HepG2 (cell line): Measurements from ENCODE around the gene DDO. TPM values are rescaled to one million over a fixed set of nuclear protein-coding genes. Genes with fewer than 3 reads are reported as not detected.

Experiments
- ATAC-seq: fragments of 200-7000 bp; cut with Tn5 transposase; 3 replicates; pipeline ENCODE4 v1.9.1; 2020; ENCODE audit warnings: mild to moderate bottlenecking, moderate library complexity
- BruUV-seq: library from RNA; stranded (reverse); fragments of 400-500 nt; replicated peaks from 2 replicates; lab custom pipeline; 2021; lab: Mats Ljungman, UMichigan
- CTCF ChIA-PET: fragments of 300-600 bp; formaldehyde crosslinking; extraction: SDS; loops from one replicate; lab custom pipeline; 2021; ENCODE audit warnings: low total read pairs, inconsistent platforms, low intra/inter-chr PET ratio; lab: Yijun Ruan, JAX
- POLR2A ChIA-PET: fragments of 350-600 bp; sonication (Branson Sonifier 250); formaldehyde crosslinking; loops from one replicate; lab custom pipeline; 2020; ENCODE audit warnings: antibody characterized with exemption, inconsistent platforms; lab: Yijun Ruan, JAX
- DNase-seq: peaks from one replicate; pipeline ENCODE4 v3.0.0-alpha.2; 2015; ENCODE audit warnings: low spot score
- FAIRE-seq: peaks from 3 replicates; lab custom pipeline; 2011; peaks lifted over from hg19 to GRCh38; lab: Jason Lieb, UNC
- H2AFZ ChIP-seq: one replicate; pipeline ENCODE4 v1.6.1; 2011; ENCODE audit warnings: low read length, inconsistent platforms
- H3K27ac ChIP-seq: fragments of 300-600 bp; 3 replicates; pipeline ENCODE4 v1.8.0; 2011; ENCODE audit warnings: mixed run types, mild to moderate bottlenecking, mixed read lengths, low read length, inconsistent platforms; ENCODE audit not compliant: insufficient read depth; ENCODE audit errors: extremely low read length
- H3K27me3 ChIP-seq, 2 experiments: fragments of 200-600 bp in 1 of 2; 2 replicates in 1 of 2; 3 replicates in 1 of 2; pipeline versions ENCODE4 v1.6.0 to v1.8.0; 2011; ENCODE audit warnings: low read length in 2 of 2, mild to moderate bottlenecking in 2 of 2, moderate library complexity in 2 of 2, inconsistent platforms in 1 of 2; ENCODE audit not compliant: insufficient read depth in 2 of 2, control insufficient read depth in 1 of 2
- H3K36me3 ChIP-seq, 2 experiments: fragments of 200-600 bp in 1 of 2; replicated peaks in 1 of 2; 2 replicates in 1 of 2; 3 replicates in 1 of 2; pipeline versions ENCODE4 v1.5.1 to v1.8.0; 2011; ENCODE audit warnings: low read length in 2 of 2, inconsistent platforms in 1 of 2; ENCODE audit not compliant: insufficient read depth in 2 of 2, control insufficient read depth in 1 of 2
- H3K4me1 ChIP-seq: 2 replicates; pipeline ENCODE4 v1.5.1; 2012; ENCODE audit warnings: low read length, inconsistent platforms; ENCODE audit not compliant: insufficient read depth
- H3K4me2 ChIP-seq: 2 replicates; pipeline ENCODE4 v1.6.0; 2011; ENCODE audit warnings: low read depth, low read length, inconsistent platforms
- H3K4me3 ChIP-seq, 3 experiments: fragments of 200-600 bp in 1 of 3; sonication (generic), shearing (Covaris generic) in 1 of 3; replicated peaks in 1 of 3; 2 replicates each; pipeline ENCODE4 v1.5.1; 2011 to 2016; ENCODE audit warnings: low read length in 3 of 3, inconsistent platforms in 2 of 3, low read depth in 2 of 3, mild to moderate bottlenecking in 2 of 3, control low read depth in 1 of 3, mixed read lengths in 1 of 3; ENCODE audit not compliant: insufficient read depth in 1 of 3
- H3K79me2 ChIP-seq: one replicate; pipeline ENCODE4 v1.6.1; 2011; ENCODE audit warnings: low read length, inconsistent platforms; ENCODE audit not compliant: insufficient read depth
- H3K9ac ChIP-seq: 2 replicates; pipeline ENCODE4 v1.6.0; 2011; ENCODE audit warnings: mild to moderate bottlenecking, low read depth, low read length, inconsistent platforms; ENCODE audit not compliant: insufficient read depth
- H3K9me3 ChIP-seq: 2 replicates; pipeline ENCODE4 v1.5.1; 2012; ENCODE audit warnings: mild to moderate bottlenecking, low read length
- H4K20me1 ChIP-seq: 2 replicates; pipeline ENCODE4 v1.6.0; 2011; ENCODE audit warnings: inconsistent platforms, mild to moderate bottlenecking, low read length, moderate library complexity; ENCODE audit not compliant: insufficient read depth
- AKAP8 ChIP-seq: sonication (generic); formaldehyde crosslinking; IDR thresholded peaks from 2 replicates; pipeline ENCODE4 v1.5.1; 2020; ENCODE audit warnings: mild to moderate bottlenecking, missing genetic modification reagents
- CHD2 ChIP-seq: IDR thresholded peaks from 2 replicates; pipeline ENCODE4 v1.6.1; 2011; ENCODE audit warnings: low read depth, low read length, improper control_type of control experiment
- HNRNPUL1 ChIP-seq: fragments of 200-400 bp; formaldehyde crosslinking; IDR thresholded peaks from 2 replicates; pipeline ENCODE4 v1.6.1; 2017; ENCODE audit warnings: low read depth, mild to moderate bottlenecking, low read length, moderate library complexity
- HOXA5 ChIP-seq: sonication (generic); formaldehyde crosslinking; IDR thresholded peaks from 2 replicates; pipeline ENCODE4 v1.4.0; 2020; ENCODE audit warnings: missing genetic modification reagents
- PAWR ChIP-seq: sonication (generic); formaldehyde crosslinking; IDR thresholded peaks from 2 replicates; pipeline ENCODE4 v1.4.0; 2020; ENCODE audit warnings: missing genetic modification reagents, mild to moderate bottlenecking, borderline replicate concordance
- PRPF4 ChIP-seq: fragments of 200-400 bp; formaldehyde crosslinking; IDR thresholded peaks from 2 replicates; pipeline ENCODE4 v1.6.1; 2016; ENCODE audit warnings: low read length, low read depth; ENCODE audit not compliant: poor library complexity, severe bottlenecking
- RORA ChIP-seq: sonication (generic); formaldehyde crosslinking; IDR thresholded peaks from 2 replicates; pipeline ENCODE4 v1.5.0; 2020; ENCODE audit warnings: mild to moderate bottlenecking, missing genetic modification reagents, moderate library complexity
- SALL2 ChIP-seq: sonication (generic); formaldehyde crosslinking; IDR thresholded peaks from 2 replicates; pipeline ENCODE4 v1.8.1; 2023; ENCODE audit warnings: mild to moderate bottlenecking, missing genetic modification reagents, inconsistent platforms
- SP1 ChIP-seq, 2 experiments: fragments of 450-650 bp in 1 of 2; sonication (generic) in 1 of 2; formaldehyde crosslinking in 1 of 2; IDR thresholded peaks; 2 replicates each; pipeline versions ENCODE4 v1.4.0 to v1.6.1; 2016 to 2020; ENCODE audit warnings: missing genetic modification reagents in 1 of 2
- TCF12 ChIP-seq, 2 experiments: fragments of 450-650 bp in 1 of 2; sonication (generic) in 1 of 2; formaldehyde crosslinking in 1 of 2; IDR thresholded peaks; 2 replicates each; pipeline versions ENCODE4 v1.6.1 to v1.8.0; 2017 to 2022; ENCODE audit warnings: antibody characterized with exemption in 1 of 2, mild to moderate bottlenecking in 1 of 2, missing genetic modification reagents in 1 of 2, moderate library complexity in 1 of 2
- ZNF224 ChIP-seq: sonication (generic); formaldehyde crosslinking; IDR thresholded peaks from 2 replicates; pipeline ENCODE4 v1.5.0; 2020; ENCODE audit warnings: mild to moderate bottlenecking, missing genetic modification reagents
- ZNF281 ChIP-seq: sonication (generic); formaldehyde crosslinking; IDR thresholded peaks from 2 replicates; pipeline ENCODE4 v1.4.0; 2020; ENCODE audit warnings: missing genetic modification reagents, borderline replicate concordance
- ZNF383 ChIP-seq: sonication (generic); formaldehyde crosslinking; IDR thresholded peaks from 2 replicates; pipeline ENCODE4 v1.4.0; 2020; ENCODE audit warnings: missing genetic modification reagents, mild to moderate bottlenecking, borderline replicate concordance
- ZNF556 ChIP-seq: sonication (generic); formaldehyde crosslinking; IDR thresholded peaks from 2 replicates; pipeline ENCODE4 v1.4.0; 2020; ENCODE audit warnings: mild to moderate bottlenecking, missing genetic modification reagents, borderline replicate concordance
- ZNF614 ChIP-seq: IDR thresholded peaks from 2 replicates; pipeline ENCODE4 v1.6.1; 2018; ENCODE audit warnings: missing biosample characterization, missing genetic modification reagents, inconsistent platforms, borderline replicate concordance
- ZNF670 ChIP-seq: sonication (generic); formaldehyde crosslinking; IDR thresholded peaks from 2 replicates; pipeline ENCODE4 v1.8.0; 2022; ENCODE audit warnings: mild to moderate bottlenecking, missing genetic modification reagents, borderline replicate concordance
- ZNF749 ChIP-seq: sonication (generic); formaldehyde crosslinking; IDR thresholded peaks from 2 replicates; pipeline ENCODE4 v1.8.0; 2022; ENCODE audit warnings: mild to moderate bottlenecking, missing genetic modification reagents, moderate library complexity, borderline replicate concordance
- ZNF841 ChIP-seq: sonication (generic); formaldehyde crosslinking; IDR thresholded peaks from 2 replicates; pipeline ENCODE4 v1.8.1; 2023; ENCODE audit warnings: missing genetic modification reagents, borderline replicate concordance
- WGBS: methylation state at CpG from one replicate; pipeline ENCODE4 v1.1.6; 2017; ENCODE audit warnings: low lambda C conversion rate; 5-methylcytosine and 5-hydroxymethylcytosine counted together
- in situ Hi-C: cut with HindIII; loops from 2 replicates; pipeline ENCODE4 v1.10.0; 2017; ENCODE audit warnings: low pct_unique_long_range_greater_than_20kb; ENCODE audit not compliant: extremely low pct_ligation_motif_present
- intact Hi-C: fragments of 100-400 bp; cut with micrococcal nuclease; formaldehyde crosslinking; loops from one replicate; pipeline ENCODE4 v1.10.0; 2022; ENCODE audit not compliant: unreplicated experiment
- polyA plus RNA-seq, 8 experiments: library from polyadenylated mRNA; depleted of rRNA in 3 of 8; stranded (reverse) in 7 of 8; unstranded in 1 of 8; fragments of >200 nt; fragmentation: Illumina TruSeq in 4 of 8; extraction: Trizol in 4 of 8; gene quantifications; 2 replicates each; pipeline versions ENCODE4 v1.2.1 to v1.2.3, GENCODE V29; 2011 to 2016; ENCODE audit warnings: low read depth in 4 of 8, missing spikeins in 1 of 8, mixed read lengths in 1 of 8; ENCODE audit not compliant: insufficient read depth in 1 of 8
- total RNA-seq, 5 experiments: library from RNA; depleted of rRNA; stranded (reverse); fragments of >200 nt; fragmentation: Illumina TruSeq; extraction: Trizol; gene quantifications; 2 replicates each; pipeline ENCODE4 v1.2.3, GENCODE V29; 2016; ENCODE audit warnings: low read depth in 1 of 5
- TF ChIP-seq, protein P1 (sequence below): sonication (generic); formaldehyde crosslinking; IDR thresholded peaks from 2 replicates; pipeline ENCODE4 v1.8.0; 2023; ENCODE audit warnings: mild to moderate bottlenecking, missing genetic modification reagents
- TF ChIP-seq, protein P2 (sequence below): sonication (generic); formaldehyde crosslinking; IDR thresholded peaks from 2 replicates; pipeline ENCODE4 v1.4.0; 2020; ENCODE audit warnings: missing genetic modification reagents; ENCODE audit errors: not compliant biosample characterization

The DDO gene
- total and polyA plus RNA-seq, 2 of the 13 experiments (the other 11 are each of a cell fraction or from before 2014, with no cell fraction given): 6.1 to 10.3 TPM

- ATAC-seq: no peak
- no peak for FAIRE-seq
- TF ChIP-seq PRPF4 (no peak), AKAP8 (CRISPR knock-in tag) (no peak), ZNF749 (CRISPR knock-in tag) (no peak), SP1 (IDR thresholded peaks at IDR 0.05) (no peak), SP1 (CRISPR knock-in tag; IDR thresholded peaks at IDR 0.05) (no peak), CHD2 (no peak), ZNF224 (CRISPR knock-in tag) (no peak), RORA (CRISPR knock-in tag) (no peak), ZNF556 (CRISPR knock-in tag) (no peak), ZNF383 (CRISPR knock-in tag) (no peak), ZNF614 (CRISPR knock-in tag) (no peak), TCF12 (IDR thresholded peaks at IDR 0.05) (no peak), TCF12 (CRISPR knock-in tag; IDR thresholded peaks at IDR 0.05) (no peak), PAWR (CRISPR knock-in tag) (no peak), ZNF281 (CRISPR knock-in tag) (no peak), HNRNPUL1 (no peak), HOXA5 (CRISPR knock-in tag) (no peak), ZNF841 (CRISPR knock-in tag) (no peak), SALL2 (no peak), ZNF670 (CRISPR knock-in tag) (no peak)
- TF ChIP-seq, protein P1, sequence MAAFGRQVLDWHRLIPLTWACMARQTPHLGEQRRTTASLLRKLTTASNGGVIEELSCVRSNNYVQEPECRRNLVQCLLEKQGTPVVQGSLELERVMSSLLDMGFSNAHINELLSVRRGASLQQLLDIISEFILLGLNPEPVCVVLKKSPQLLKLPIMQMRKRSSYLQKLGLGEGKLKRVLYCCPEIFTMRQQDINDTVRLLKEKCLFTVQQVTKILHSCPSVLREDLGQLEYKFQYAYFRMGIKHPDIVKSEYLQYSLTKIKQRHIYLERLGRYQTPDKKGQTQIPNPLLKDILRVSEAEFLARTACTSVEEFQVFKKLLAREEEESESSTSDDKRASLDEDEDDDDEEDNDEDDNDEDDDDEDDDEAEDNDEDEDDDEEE (CRISPR knock-in tag): no peak
- TF ChIP-seq, protein P2, sequence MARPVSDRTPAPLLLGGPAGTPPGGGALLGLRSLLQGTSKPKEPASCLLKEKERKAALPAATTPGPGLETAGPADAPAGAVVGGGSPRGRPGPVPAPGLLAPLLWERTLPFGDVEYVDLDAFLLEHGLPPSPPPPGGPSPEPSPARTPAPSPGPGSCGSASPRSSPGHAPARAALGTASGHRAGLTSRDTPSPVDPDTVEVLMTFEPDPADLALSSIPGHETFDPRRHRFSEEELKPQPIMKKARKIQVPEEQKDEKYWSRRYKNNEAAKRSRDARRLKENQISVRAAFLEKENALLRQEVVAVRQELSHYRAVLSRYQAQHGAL (CRISPR knock-in tag): no peak
- TF ChIP-seq, all 625 proteins: peak for 0
- Histone ChIP-seq H3K4me3 (no peak overlapping the region), H3K4me1 (peaks cover 13% of the 10 kb centered on the region), H3K79me2 (no peaks in the 10 kb centered on the region), H3K27me3 (no peaks in the 10 kb centered on the region; a peak in 1 of 5 replicates), H3K4me2 (no peak overlapping the region), H3K9me3 (no peaks in the 10 kb centered on the region), H2AFZ (no peak overlapping the region), H4K20me1 (no peaks in the 10 kb centered on the region), H3K9ac (no peak overlapping the region), H3K36me3 (no peaks in the 10 kb centered on the region), H3K27ac (no peak overlapping the region)
- DNase-seq: no peak
- BruUV-seq: no TSS peak
- intact Hi-C loops (no loop called here), in situ Hi-C loops (no loop called here)
- ChIA-PET POLR2A (no interaction called here), CTCF (no interaction called here)
- 51% methylated on average over 4 of the region's 4 CpGs for WGBS
These were observed 61.8 kb downstream of the DDO start for GRCh38 chr6:110353457-110354001.
